Mesenchymal stem cell (in vitro differentiated cells and primary cell): ENCODE measurements around the gene CHAF1B. TPM values are rescaled to one million over a fixed set of nuclear protein-coding genes. Genes with fewer than 3 reads are reported as not detected.
"Not testable (repeated sequence)": the region's sequence is repeated elsewhere in the genome, so short reads cannot be mapped to it uniquely, and the experiment has no call there.

Source experiments
- DNase-seq: peaks from one replicate; pipeline ENCODE4 v3.0.0-alpha.2; 2013
- H2AFZ ChIP-seq: one replicate; pipeline ENCODE4 v1.6.1; 2013; ENCODE audit warnings: low read depth, mild to moderate bottlenecking, control low read depth, inconsistent platforms, low read length, moderate library complexity
- H2AK5ac ChIP-seq: 2 replicates; pipeline ENCODE4 v1.6.1; 2013; ENCODE audit warnings: low read length, moderate library complexity, mild to moderate bottlenecking, inconsistent platforms; ENCODE audit not compliant: severe bottlenecking
- H2BK120ac ChIP-seq: one replicate; pipeline ENCODE4 v1.6.1; 2013; ENCODE audit warnings: low read depth, mild to moderate bottlenecking, inconsistent platforms, low read length, moderate library complexity
- H2BK12ac ChIP-seq, 2 experiments: one replicate each; pipeline ENCODE4 v1.6.1; 2013; ENCODE audit warnings: inconsistent platforms in 2 of 2, low read length in 2 of 2, mild to moderate bottlenecking in 2 of 2, moderate library complexity in 2 of 2, control low read depth in 1 of 2
- H2BK15ac ChIP-seq: one replicate; pipeline ENCODE4 v1.6.1; 2013; ENCODE audit warnings: mild to moderate bottlenecking, low read depth, inconsistent platforms; ENCODE audit not compliant: poor library complexity, severe bottlenecking
- H2BK5ac ChIP-seq: 2 replicates; pipeline ENCODE4 v1.6.1; 2013; ENCODE audit warnings: low read depth, mild to moderate bottlenecking, low read length, control low read depth, inconsistent platforms; ENCODE audit not compliant: poor library complexity, severe bottlenecking
- H3K14ac ChIP-seq, 2 experiments: one replicate each; pipeline ENCODE4 v1.6.1; 2013; ENCODE audit warnings: inconsistent platforms in 2 of 2, low read length in 2 of 2, control low read depth in 1 of 2, mild to moderate bottlenecking in 1 of 2, moderate library complexity in 1 of 2
- H3K18ac ChIP-seq, 2 experiments: one replicate each; pipeline ENCODE4 v1.6.1; 2013; ENCODE audit warnings: inconsistent platforms in 2 of 2, low read length in 2 of 2, control low read depth in 1 of 2, low read depth in 1 of 2, mild to moderate bottlenecking in 1 of 2
- H3K23ac ChIP-seq, 2 experiments: one replicate each; pipeline ENCODE4 v1.6.1; 2013; ENCODE audit warnings: inconsistent platforms in 2 of 2, low read length in 2 of 2, mild to moderate bottlenecking in 2 of 2, moderate library complexity in 2 of 2, control low read depth in 1 of 2
- H3K27ac ChIP-seq: 2 replicates; pipeline ENCODE4 v1.5.1; 2013; ENCODE audit warnings: mild to moderate bottlenecking, moderate library complexity, low read length, control low read depth, inconsistent platforms; ENCODE audit not compliant: poor library complexity, severe bottlenecking
- H3K27me3 ChIP-seq, 2 experiments: 2 replicates each; pipeline versions ENCODE4 v1.6.1 to v1.7.0; 2013; ENCODE audit warnings: low read length in 2 of 2, mild to moderate bottlenecking in 2 of 2, moderate library complexity in 2 of 2, control low read depth in 1 of 2, inconsistent platforms in 1 of 2; ENCODE audit not compliant: control insufficient read depth in 1 of 2, insufficient read depth in 1 of 2
- H3K36me3 ChIP-seq, 2 experiments: 2 replicates each; pipeline versions ENCODE4 v1.6.1 to v1.7.0; 2013; ENCODE audit warnings: low read length in 2 of 2, control low read depth in 1 of 2, inconsistent platforms in 1 of 2, low read depth in 1 of 2, mild to moderate bottlenecking in 1 of 2; ENCODE audit not compliant: insufficient read depth in 2 of 2, control insufficient read depth in 1 of 2
- H3K4ac ChIP-seq, 2 experiments: one replicate each; pipeline ENCODE4 v1.6.1; 2013; ENCODE audit warnings: inconsistent platforms in 2 of 2, low read length in 2 of 2, mild to moderate bottlenecking in 2 of 2, moderate library complexity in 2 of 2, control low read depth in 1 of 2, low read depth in 1 of 2
- H3K4me1 ChIP-seq: 2 replicates; pipeline ENCODE4 v1.6.1; 2013; ENCODE audit warnings: low read depth, low read length, control low read depth; ENCODE audit not compliant: control insufficient read depth, insufficient read depth
- H3K4me2 ChIP-seq: 2 replicates; pipeline ENCODE4 v1.6.1; 2013; ENCODE audit warnings: low read length, mild to moderate bottlenecking, inconsistent platforms; ENCODE audit not compliant: poor library complexity, severe bottlenecking
- H3K4me3 ChIP-seq, 2 experiments: 2 replicates each; pipeline versions ENCODE4 v1.5.1 to v1.7.0; 2013; ENCODE audit warnings: low read length in 2 of 2, mild to moderate bottlenecking in 2 of 2, control low read depth in 1 of 2, low read depth in 1 of 2; ENCODE audit not compliant: insufficient read depth in 1 of 2
- H3K79me1 ChIP-seq: replicated peaks from 2 replicates; pipeline ENCODE4 v1.6.1; 2013; ENCODE audit warnings: mild to moderate bottlenecking, control low read depth, low read length, inconsistent platforms; ENCODE audit not compliant: poor library complexity, severe bottlenecking
- H3K9ac ChIP-seq: 2 replicates; pipeline ENCODE4 v1.7.0; 2013; ENCODE audit warnings: mild to moderate bottlenecking, low read length, moderate library complexity
- H3K9me3 ChIP-seq: 2 replicates; pipeline ENCODE4 v1.7.0; 2013; ENCODE audit warnings: mild to moderate bottlenecking, low read length; ENCODE audit not compliant: control insufficient read depth
- H4K8ac ChIP-seq: one replicate; pipeline ENCODE4 v1.6.1; 2013; ENCODE audit warnings: inconsistent platforms, mild to moderate bottlenecking, low read length, moderate library complexity
- H4K91ac ChIP-seq: one replicate; pipeline ENCODE4 v1.6.1; 2013; ENCODE audit warnings: mild to moderate bottlenecking, low read length, inconsistent platforms
- whole genome bisulfite sequencing: methylation state at CpG from one replicate; pipeline ENCODE4 v1.1.7; 2013; ENCODE audit warnings: mixed read lengths; 5-methylcytosine and 5-hydroxymethylcytosine counted together
- polyA plus RNA-seq, 2 experiments: library from polyadenylated mRNA; stranded (reverse); fragments of 200-250 nt; gene quantifications; one replicate each; pipeline ENCODE4 v1.2.3, GENCODE V29; 2013

The CHAF1B gene
- 2.4 TPM for polyA plus RNA-seq (2013, experiment 1 of 2)
- polyA plus RNA-seq (2013, experiment 2 of 2) = 2.4 TPM

GRCh38 chr21:36385233-36386030 lies at the start of gene CHAF1B:
Gene CHAF1B, plus strand, starts transcription at chr21:36385392. Its CDS starts 745 bp downstream, at chr21:36386137.
- WGBS = 2% methylated on average over 65 of the region's 77 CpGs
- peaks cover 1% of the 10 kb centered on the region for H3K79me1 ChIP-seq
- H3K23ac ChIP-seq = no peak within 1 kb of the TSS
- H3K14ac ChIP-seq = peak within 1 kb of the TSS; percentile 36 to 76
- H3K27me3 ChIP-seq = no peaks in the 10 kb centered on the region
- H3K27ac ChIP-seq = no peak within 1 kb of the TSS
- H3K9me3 ChIP-seq = no peaks in the 10 kb centered on the region
- peak within 1 kb of the TSS; percentile 32 for H4K8ac ChIP-seq
- no peaks in the 10 kb centered on the region for H3K36me3 ChIP-seq
- H3K4me1 ChIP-seq = peaks cover 9% of the 10 kb centered on the region
- H3K4me2 ChIP-seq = peak within 1 kb of the TSS; percentile 89
- H3K4ac ChIP-seq = no peak within 1 kb of the TSS
- H3K4me3 ChIP-seq = peak within 1 kb of the TSS; percentile 73 to 80
- H2AFZ ChIP-seq = peak within 1 kb of the TSS; percentile 81
- H2AK5ac ChIP-seq = no peak within 1 kb of the TSS
- no peak within 1 kb of the TSS for H2BK120ac ChIP-seq
- DNase-seq = peak; percentile 66
- H3K18ac ChIP-seq = no peak within 1 kb of the TSS
- H3K9ac ChIP-seq = peak within 1 kb of the TSS; percentile 71
- no peak within 1 kb of the TSS for H2BK5ac ChIP-seq
- peak within 1 kb of the TSS; percentile 46 for H2BK15ac ChIP-seq
- no peak within 1 kb of the TSS for H4K91ac ChIP-seq
- H2BK12ac ChIP-seq = no peak within 1 kb of the TSS

DNA sequence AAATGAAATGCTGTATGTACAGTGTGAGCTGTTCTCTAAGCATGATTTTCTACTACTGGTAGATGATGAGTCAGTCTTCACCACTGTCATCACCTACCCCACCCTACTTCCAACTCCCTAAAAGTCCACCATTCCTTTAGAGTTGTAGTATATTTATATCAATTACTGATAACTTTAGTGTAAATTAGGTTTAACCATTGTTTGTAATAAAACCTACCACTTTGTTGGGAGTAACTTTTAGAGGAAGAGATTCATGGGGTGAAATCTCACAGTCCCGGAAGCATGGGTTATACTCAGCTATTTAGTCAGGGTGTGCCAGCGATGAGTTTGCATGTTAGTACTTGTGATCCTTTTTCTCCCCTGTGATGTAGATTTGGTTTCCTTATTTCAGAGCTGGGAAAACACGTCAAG lies 48.1 kb upstream of the CHAF1B start:
- no peak overlapping the region for H3K4ac ChIP-seq
- H3K9me3 ChIP-seq = no peaks in the 10 kb centered on the region
- 80% methylated on average over 1 of the region's 3 CpGs for WGBS
- no peak overlapping the region for H3K18ac ChIP-seq
- peak; percentile 37 for DNase-seq
- H3K27me3 ChIP-seq = no peaks in the 10 kb centered on the region
- no peaks in the 10 kb centered on the region for H3K4me1 ChIP-seq
- H2AFZ ChIP-seq = no peak overlapping the region
- H4K91ac ChIP-seq = no peak overlapping the region
- H2BK12ac ChIP-seq = no peak overlapping the region
- H3K9ac ChIP-seq = peak overlapping the region; percentile 54
- no peak overlapping the region for H3K4me2 ChIP-seq
- H4K8ac ChIP-seq = no peak overlapping the region
- H2BK5ac ChIP-seq = no peak overlapping the region
- no peak overlapping the region for H2AK5ac ChIP-seq
- H3K27ac ChIP-seq = no peak overlapping the region
- no peak overlapping the region for H3K23ac ChIP-seq
- no peak overlapping the region for H3K4me3 ChIP-seq
- H2BK15ac ChIP-seq = no peak overlapping the region
- H2BK120ac ChIP-seq = no peak overlapping the region
- peaks cover 20 to 56% of the 10 kb centered on the region in 2 experiments for H3K36me3 ChIP-seq
- H3K14ac ChIP-seq = no peak overlapping the region
- H3K79me1 ChIP-seq = peaks cover 12% of the 10 kb centered on the region

GRCh38 chr21:36338975-36339374 lies 46.2 kb upstream of the CHAF1B start:
- no peak overlapping the region for H3K18ac ChIP-seq
- H2BK120ac ChIP-seq = no peak overlapping the region
- peaks cover 18% of the 10 kb centered on the region for H3K79me1 ChIP-seq
- no peak overlapping the region for H3K4me2 ChIP-seq
- H3K9me3 ChIP-seq = no peaks in the 10 kb centered on the region
- no peak overlapping the region for H3K9ac ChIP-seq
- no peak overlapping the region for H3K23ac ChIP-seq
- no peak overlapping the region for H2AFZ ChIP-seq
- no peak overlapping the region for H3K27ac ChIP-seq
- no peak overlapping the region for H3K4ac ChIP-seq
- H3K27me3 ChIP-seq = no peaks in the 10 kb centered on the region
- H2BK12ac ChIP-seq = no peak overlapping the region
- no peaks in the 10 kb centered on the region for H3K4me1 ChIP-seq
- H2AK5ac ChIP-seq = no peak overlapping the region
- H4K91ac ChIP-seq = no peak overlapping the region
- no peak overlapping the region for H2BK5ac ChIP-seq
- H3K4me3 ChIP-seq = no peak overlapping the region
- 97% methylated on average over 9 of the region's 10 CpGs for WGBS
- no peak overlapping the region for H3K14ac ChIP-seq
- H2BK15ac ChIP-seq = no peak overlapping the region
- H4K8ac ChIP-seq = no peak overlapping the region
- peaks cover 29 to 72% of the 10 kb centered on the region in 2 experiments for H3K36me3 ChIP-seq
- DNase-seq = no peak

DNA sequence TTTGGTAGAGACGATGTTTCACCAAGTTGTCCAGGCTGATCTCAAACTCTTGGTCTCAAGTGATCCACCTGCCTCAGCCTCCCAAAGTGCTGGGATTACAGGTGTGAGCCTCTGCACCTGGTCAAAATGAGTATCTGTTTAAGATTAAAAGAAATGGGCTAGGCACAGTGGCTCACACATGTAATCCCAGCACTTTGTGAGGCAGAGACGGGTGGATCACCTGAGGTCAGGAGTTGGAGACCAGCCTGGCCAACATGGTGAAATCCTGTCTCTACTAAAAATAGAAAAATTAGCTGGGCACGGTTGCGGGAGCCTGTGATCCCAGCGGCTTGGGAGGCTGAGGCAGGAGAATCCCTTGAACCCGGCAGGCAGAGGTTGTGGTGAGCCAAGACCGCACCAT lies 42.6 kb upstream of the CHAF1B start:
- not testable (repeated sequence) for H2BK5ac ChIP-seq, H3K4me3 ChIP-seq, H2AK5ac ChIP-seq, H3K9me3 ChIP-seq, H3K9ac ChIP-seq, H2BK12ac ChIP-seq, H3K14ac ChIP-seq, H2AFZ ChIP-seq, H4K8ac ChIP-seq, H3K18ac ChIP-seq, H4K91ac ChIP-seq, H3K4ac ChIP-seq, H3K27me3 ChIP-seq, H3K27ac ChIP-seq, H3K4me1 ChIP-seq, H2BK120ac ChIP-seq, DNase-seq, H3K4me2 ChIP-seq, H2BK15ac ChIP-seq, H3K23ac ChIP-seq
- Histone ChIP-seq H3K36me3 (peaks cover 44 to 89% of the 10 kb centered on the region in 2 experiments), H3K79me1 (peaks cover 24% of the 10 kb centered on the region)
- WGBS = 97% methylated on average over 5 of the region's 7 CpGs
